T-helper 17 cell (primary cell): ENCODE data around the gene MICAL2. TPM values are rescaled to one million over a fixed set of nuclear protein-coding genes. Genes with fewer than 3 reads are reported as not detected.

Experiments
- ATAC-seq: fragments of 150-1000 bp; cut with Tn5 transposase; 2 replicates; pipeline ENCODE4 v1.10.0; 2021; ENCODE audit warnings: mild to moderate bottlenecking, moderate library complexity
- DNase-seq, 3 donors: peaks; one replicate each; pipeline versions ENCODE4 v3.0.0 to v3.0.0-alpha.2; 2020 to 2021
- H3K9me3 ChIP-seq: one replicate; pipeline ENCODE4 v1.7.0; 2013; ENCODE audit warnings: low read length, mild to moderate bottlenecking; ENCODE audit not compliant: control insufficient read depth, poor library complexity, severe bottlenecking
- H3K27ac Mint-ChIP-seq: one replicate; pipeline ENCODE4 v1.8.0; 2022; ENCODE audit warnings: mild to moderate bottlenecking, moderate library complexity, mixed read lengths
- H3K27me3 Mint-ChIP-seq: one replicate; pipeline ENCODE4 v1.8.0; 2022; ENCODE audit warnings: mixed read lengths
- H3K36me3 Mint-ChIP-seq: one replicate; pipeline ENCODE4 v1.8.0; 2022; ENCODE audit warnings: low read depth, mixed read lengths
- H3K4me1 Mint-ChIP-seq: one replicate; pipeline ENCODE4 v1.8.0; 2022; ENCODE audit warnings: mild to moderate bottlenecking, mixed read lengths
- H3K4me3 Mint-ChIP-seq: one replicate; pipeline ENCODE4 v1.8.0; 2022; ENCODE audit warnings: mild to moderate bottlenecking, moderate library complexity, mixed read lengths
- total RNA-seq, 4 donors: library from RNA in 2 of 4; stranded (reverse) in 2 of 4; gene quantifications; one replicate each; pipeline ENCODE4 v1.2.3 and lab custom pipeline; 2022 to 2026

MICAL2 gene
- total RNA-seq, 2 donors from 2014 or later, result 52.0 to 66.9 TPM

- DNase-seq (no peak), ATAC-seq (no peak)
- Mint-ChIP-seq H3K36me3 (peaks cover 4% of the 10 kb centered on the region), H3K27ac (peak overlapping the region; percentile 95), H3K4me1 (peaks cover 33% of the 10 kb centered on the region), H3K4me3 (no peak overlapping the region), H3K27me3 (no peaks in the 10 kb centered on the region)
- H3K9me3 ChIP-seq, result no peaks in the 10 kb centered on the region
These were observed 76.3 kb downstream of the MICAL2 start for GRCh38 chr11:12186701-12187100.

- no peaks in the 10 kb centered on the region for H3K9me3 ChIP-seq
- H3K36me3 Mint-ChIP-seq, result peaks cover 4% of the 10 kb centered on the region
- DNase-seq (no peak), ATAC-seq (peak; percentile 56)
- peaks cover 33% of the 10 kb centered on the region for H3K4me1 Mint-ChIP-seq
- no peaks in the 10 kb centered on the region for H3K27me3 Mint-ChIP-seq
- no peak overlapping the region for H3K4me3 Mint-ChIP-seq
- peak overlapping the region; percentile 95 for H3K27ac Mint-ChIP-seq
These were observed 77.0 kb downstream of the MICAL2 start for GRCh38 chr11:12187399-12187798.

GRCh38 chr11:12188548-12189317 is 78.3 kb downstream of the MICAL2 start:
- no peak for ATAC-seq
- DNase-seq, result no peak
- H3K27me3 Mint-ChIP-seq, result no peaks in the 10 kb centered on the region
- peaks cover 37% of the 10 kb centered on the region for H3K4me1 Mint-ChIP-seq
- H3K27ac Mint-ChIP-seq, result peak overlapping the region; percentile 95
- H3K4me3 Mint-ChIP-seq, result peak overlapping the region; percentile 82
- peaks cover 4% of the 10 kb centered on the region for H3K36me3 Mint-ChIP-seq
- H3K9me3 ChIP-seq, result no peaks in the 10 kb centered on the region

- Mint-ChIP-seq H3K4me3 (peak overlapping the region; percentile 82), H3K4me1 (peaks cover 45% of the 10 kb centered on the region), H3K27me3 (no peaks in the 10 kb centered on the region), H3K27ac (peak overlapping the region; percentile 95), H3K36me3 (peaks cover 4% of the 10 kb centered on the region)
- peak; percentile 96 for ATAC-seq
- no peaks in the 10 kb centered on the region for H3K9me3 ChIP-seq
- DNase-seq, result peak; percentile 47 to 62 (median 56)
These were observed 79.3 kb downstream of the MICAL2 start for GRCh38 chr11:12189543-12190235.

- Mint-ChIP-seq H3K4me1 (peaks cover 50% of the 10 kb centered on the region), H3K4me3 (peak overlapping the region; percentile 82), H3K27me3 (no peaks in the 10 kb centered on the region), H3K27ac (peak overlapping the region; percentile 95), H3K36me3 (peaks cover 4% of the 10 kb centered on the region)
- no peak for ATAC-seq
- H3K9me3 ChIP-seq, result no peaks in the 10 kb centered on the region
- DNase-seq, result no peak
These were observed 80.1 kb downstream of the MICAL2 start for GRCh38 chr11:12190511-12190910.

GRCh38 chr11:12192794-12193514 is 82.6 kb downstream of the MICAL2 start:
- no peak for ATAC-seq
- peaks cover 60% of the 10 kb centered on the region for H3K4me1 Mint-ChIP-seq
- peaks cover 5% of the 10 kb centered on the region for H3K36me3 Mint-ChIP-seq
- no peak overlapping the region for H3K4me3 Mint-ChIP-seq
- no peak for DNase-seq
- no peaks in the 10 kb centered on the region for H3K27me3 Mint-ChIP-seq
- no peaks in the 10 kb centered on the region for H3K9me3 ChIP-seq
- no peak overlapping the region for H3K27ac Mint-ChIP-seq

- Mint-ChIP-seq H3K36me3 (peaks cover 5% of the 10 kb centered on the region), H3K4me1 (peaks cover 64% of the 10 kb centered on the region), H3K27me3 (no peaks in the 10 kb centered on the region), H3K27ac (peak overlapping the region; percentile 100), H3K4me3 (no peak overlapping the region)
- H3K9me3 ChIP-seq, result no peaks in the 10 kb centered on the region
- no peak for DNase-seq
- no peak for ATAC-seq
These were observed 83.3 kb downstream of the MICAL2 start for GRCh38 chr11:12193515-12194336.

- Mint-ChIP-seq H3K27me3 (no peaks in the 10 kb centered on the region), H3K4me1 (peaks cover 63% of the 10 kb centered on the region), H3K4me3 (peak overlapping the region; percentile 99), H3K27ac (peak overlapping the region; percentile 100), H3K36me3 (peaks cover 5% of the 10 kb centered on the region)
- H3K9me3 ChIP-seq, result no peaks in the 10 kb centered on the region
- peak in 2 of 3 donors; percentile 26 to 36 for DNase-seq
- ATAC-seq, result peak; percentile 88
These were observed 85.4 kb downstream of the MICAL2 start for GRCh38 chr11:12195768-12196167.

- ATAC-seq (peak; percentile 70), DNase-seq (no peak)
- peaks cover 5% of the 10 kb centered on the region for H3K36me3 Mint-ChIP-seq
- peak overlapping the region; percentile 99 for H3K4me3 Mint-ChIP-seq
- H3K4me1 Mint-ChIP-seq, result peaks cover 67% of the 10 kb centered on the region
- peak overlapping the region; percentile 100 for H3K27ac Mint-ChIP-seq
- no peaks in the 10 kb centered on the region for H3K27me3 Mint-ChIP-seq
- no peaks in the 10 kb centered on the region for H3K9me3 ChIP-seq
These were observed 85.9 kb downstream of the MICAL2 start for GRCh38 chr11:12196308-12196707.

GRCh38 chr11:12196872-12197271 is 86.5 kb downstream of the MICAL2 start:
- Mint-ChIP-seq H3K36me3 (peaks cover 2% of the 10 kb centered on the region), H3K27ac (peak overlapping the region; percentile 100), H3K4me1 (peaks cover 68% of the 10 kb centered on the region), H3K4me3 (peak overlapping the region; percentile 99), H3K27me3 (no peaks in the 10 kb centered on the region)
- no peaks in the 10 kb centered on the region for H3K9me3 ChIP-seq
- no peak for ATAC-seq
- no peak for DNase-seq

- H3K4me1 Mint-ChIP-seq, result peaks cover 72% of the 10 kb centered on the region
- peak overlapping the region; percentile 99 for H3K4me3 Mint-ChIP-seq
- H3K36me3 Mint-ChIP-seq, result peaks cover 2% of the 10 kb centered on the region
- DNase-seq (no peak), ATAC-seq (no peak)
- H3K27me3 Mint-ChIP-seq, result no peaks in the 10 kb centered on the region
- H3K9me3 ChIP-seq, result no peaks in the 10 kb centered on the region
- peak overlapping the region; percentile 100 for H3K27ac Mint-ChIP-seq
These were observed 88.1 kb downstream of the MICAL2 start for GRCh38 chr11:12198251-12199222.
